Stomach (tissue), 4 donors: ENCODE data around the gene TNRC6C.

Experiments used
- POLR2A ChIP-seq, 4 donors: fragments of 450-650 bp; IDR thresholded peaks; one replicate each; pipeline ENCODE4 v1.6.1; 2016; ENCODE audit warnings: antibody characterized with exemption in 4 of 4, control low read depth in 2 of 4, mild to moderate bottlenecking in 1 of 4, moderate library complexity in 1 of 4
- TF ChIP-seq, protein P1 (sequence below), 7 experiments: fragments of 450-650 bp in 4 of 7; fragments of 200-600 bp in 3 of 7; sonication (generic) in 3 of 7; IDR thresholded peaks; one replicate each; pipeline ENCODE4 v1.5.1; 2016 to 2019; ENCODE audit warnings: antibody characterized with exemption in 7 of 7, control low read depth in 2 of 7, mild to moderate bottlenecking in 1 of 7

- TF ChIP-seq, protein P1, sequence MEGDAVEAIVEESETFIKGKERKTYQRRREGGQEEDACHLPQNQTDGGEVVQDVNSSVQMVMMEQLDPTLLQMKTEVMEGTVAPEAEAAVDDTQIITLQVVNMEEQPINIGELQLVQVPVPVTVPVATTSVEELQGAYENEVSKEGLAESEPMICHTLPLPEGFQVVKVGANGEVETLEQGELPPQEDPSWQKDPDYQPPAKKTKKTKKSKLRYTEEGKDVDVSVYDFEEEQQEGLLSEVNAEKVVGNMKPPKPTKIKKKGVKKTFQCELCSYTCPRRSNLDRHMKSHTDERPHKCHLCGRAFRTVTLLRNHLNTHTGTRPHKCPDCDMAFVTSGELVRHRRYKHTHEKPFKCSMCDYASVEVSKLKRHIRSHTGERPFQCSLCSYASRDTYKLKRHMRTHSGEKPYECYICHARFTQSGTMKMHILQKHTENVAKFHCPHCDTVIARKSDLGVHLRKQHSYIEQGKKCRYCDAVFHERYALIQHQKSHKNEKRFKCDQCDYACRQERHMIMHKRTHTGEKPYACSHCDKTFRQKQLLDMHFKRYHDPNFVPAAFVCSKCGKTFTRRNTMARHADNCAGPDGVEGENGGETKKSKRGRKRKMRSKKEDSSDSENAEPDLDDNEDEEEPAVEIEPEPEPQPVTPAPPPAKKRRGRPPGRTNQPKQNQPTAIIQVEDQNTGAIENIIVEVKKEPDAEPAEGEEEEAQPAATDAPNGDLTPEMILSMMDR (IDR thresholded peaks at IDR 0.05): no peak
- TF ChIP-seq POLR2A (IDR thresholded peaks at IDR 0.05): no peak
Measured at GRCh38 chr17:78101112-78101511, 142.6 kb downstream of the TNRC6C start.
